Esophagus muscularis mucosa (tissue), 4 donors: ENCODE data around the gene MAN2A1.

Experiments
- EP300 ChIP-seq: sonication (generic); formaldehyde crosslinking; IDR thresholded peaks from one replicate; pipeline ENCODE4 v1.6.1; 2017; ENCODE audit warnings: antibody characterized with exemption
- POLR2A ChIP-seq: fragments of 450-650 bp; IDR thresholded peaks from one replicate; pipeline ENCODE4 v1.6.1; 2017; ENCODE audit warnings: antibody characterized with exemption, moderate library complexity, mild to moderate bottlenecking, low read depth
- POLR2AphosphoS5 ChIP-seq, 2 donors: sonication (generic); formaldehyde crosslinking; IDR thresholded peaks; one replicate each; pipeline ENCODE4 v1.6.1; 2017; ENCODE audit warnings: antibody characterized with exemption in 2 of 2
- TF ChIP-seq, protein P1 (sequence below), 3 experiments: fragments of 200-600 bp in 2 of 3; fragments of 450-650 bp in 1 of 3; sonication (generic) in 2 of 3; IDR thresholded peaks; one replicate each; pipeline ENCODE4 v1.5.1; 2017 to 2019; ENCODE audit warnings: antibody characterized with exemption in 3 of 3, mild to moderate bottlenecking in 2 of 3, moderate library complexity in 1 of 3

DNA sequence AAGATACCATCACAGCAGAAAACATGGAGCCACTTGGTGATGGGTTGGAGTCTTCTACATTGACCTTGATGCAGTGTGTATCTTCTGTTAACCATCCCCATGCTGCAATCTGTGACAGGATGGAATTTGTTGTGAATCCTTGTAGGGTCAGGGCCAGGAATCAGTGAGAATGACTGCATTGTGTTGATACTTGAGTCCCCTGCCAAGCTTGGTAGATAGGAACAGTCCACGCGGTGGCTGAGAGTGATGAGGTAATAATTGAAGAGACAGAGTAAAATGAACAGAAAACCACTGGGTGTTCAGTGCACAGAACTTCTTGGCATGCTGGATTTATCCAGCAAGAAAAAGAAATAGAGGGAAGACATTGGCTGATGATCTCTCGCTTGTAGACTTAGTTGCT lies 217.5 kb downstream of the MAN2A1 start:
- TF ChIP-seq, protein P1, sequence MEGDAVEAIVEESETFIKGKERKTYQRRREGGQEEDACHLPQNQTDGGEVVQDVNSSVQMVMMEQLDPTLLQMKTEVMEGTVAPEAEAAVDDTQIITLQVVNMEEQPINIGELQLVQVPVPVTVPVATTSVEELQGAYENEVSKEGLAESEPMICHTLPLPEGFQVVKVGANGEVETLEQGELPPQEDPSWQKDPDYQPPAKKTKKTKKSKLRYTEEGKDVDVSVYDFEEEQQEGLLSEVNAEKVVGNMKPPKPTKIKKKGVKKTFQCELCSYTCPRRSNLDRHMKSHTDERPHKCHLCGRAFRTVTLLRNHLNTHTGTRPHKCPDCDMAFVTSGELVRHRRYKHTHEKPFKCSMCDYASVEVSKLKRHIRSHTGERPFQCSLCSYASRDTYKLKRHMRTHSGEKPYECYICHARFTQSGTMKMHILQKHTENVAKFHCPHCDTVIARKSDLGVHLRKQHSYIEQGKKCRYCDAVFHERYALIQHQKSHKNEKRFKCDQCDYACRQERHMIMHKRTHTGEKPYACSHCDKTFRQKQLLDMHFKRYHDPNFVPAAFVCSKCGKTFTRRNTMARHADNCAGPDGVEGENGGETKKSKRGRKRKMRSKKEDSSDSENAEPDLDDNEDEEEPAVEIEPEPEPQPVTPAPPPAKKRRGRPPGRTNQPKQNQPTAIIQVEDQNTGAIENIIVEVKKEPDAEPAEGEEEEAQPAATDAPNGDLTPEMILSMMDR (IDR thresholded peaks at IDR 0.05): no peak
- TF ChIP-seq POLR2A (no peak), POLR2AphosphoS5 (IDR thresholded peaks at IDR 0.05) (no peak), EP300 (no peak)
